HG03108 (cell line): Measurements from ENCODE around the gene MAGI2.

ENCODE experiments used
- ATAC-seq: cut with Tn5 transposase; IDR thresholded peaks from one replicate; pipeline ENCODE4 v1.9.1; 2021; ENCODE audit warnings: moderate library complexity; ENCODE audit not compliant: unreplicated experiment

The MAGI2 gene

DNA sequence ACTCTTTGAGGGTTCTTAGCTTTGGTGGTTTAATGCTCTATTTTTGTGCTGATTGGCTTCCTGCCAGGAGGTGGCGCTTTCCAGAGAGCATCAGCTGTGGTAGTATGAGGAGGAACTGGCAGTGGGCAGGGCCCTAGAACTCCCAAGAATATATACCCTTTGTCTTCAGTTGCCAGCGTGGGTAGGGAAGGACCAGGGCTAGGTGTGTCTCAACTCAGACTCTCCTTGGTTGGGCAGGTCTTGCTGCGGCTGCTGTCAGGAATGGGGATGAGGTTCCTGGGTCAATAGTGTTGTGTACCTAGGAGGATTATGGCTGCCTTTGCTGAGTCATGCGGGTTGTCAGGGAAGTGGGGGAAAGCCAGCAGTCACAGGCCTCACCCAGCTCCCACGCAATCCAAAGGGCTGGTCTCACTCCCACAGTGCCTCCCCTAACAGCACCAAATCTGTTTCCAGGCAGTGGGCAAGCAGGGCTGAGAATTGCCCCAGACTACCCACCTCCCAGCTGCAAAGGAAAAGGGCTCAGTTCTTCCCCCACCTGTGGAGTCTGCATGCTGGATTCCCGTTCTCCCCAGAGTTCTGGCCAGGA, 1463.4 kb downstream of the MAGI2 start:
- ATAC-seq: no peak

DNA sequence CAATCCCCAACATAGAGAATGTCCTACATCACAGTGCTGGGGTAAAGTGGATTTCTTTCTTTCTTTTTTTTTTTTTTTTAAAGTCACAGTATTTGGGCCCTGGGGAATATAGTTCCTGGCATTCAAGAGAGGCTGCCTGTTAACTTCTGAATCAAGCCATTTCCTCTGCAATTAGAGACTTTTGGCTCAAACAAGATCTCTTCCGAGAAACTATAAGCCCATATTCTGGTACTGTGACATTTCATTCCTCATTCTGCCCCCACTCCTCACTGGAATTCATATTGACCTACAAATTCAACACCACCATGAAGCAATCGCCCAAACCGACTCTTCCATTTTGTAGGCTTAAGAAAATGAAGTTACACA, 1467.5 kb downstream of the MAGI2 start:
- no peak for ATAC-seq

DNA sequence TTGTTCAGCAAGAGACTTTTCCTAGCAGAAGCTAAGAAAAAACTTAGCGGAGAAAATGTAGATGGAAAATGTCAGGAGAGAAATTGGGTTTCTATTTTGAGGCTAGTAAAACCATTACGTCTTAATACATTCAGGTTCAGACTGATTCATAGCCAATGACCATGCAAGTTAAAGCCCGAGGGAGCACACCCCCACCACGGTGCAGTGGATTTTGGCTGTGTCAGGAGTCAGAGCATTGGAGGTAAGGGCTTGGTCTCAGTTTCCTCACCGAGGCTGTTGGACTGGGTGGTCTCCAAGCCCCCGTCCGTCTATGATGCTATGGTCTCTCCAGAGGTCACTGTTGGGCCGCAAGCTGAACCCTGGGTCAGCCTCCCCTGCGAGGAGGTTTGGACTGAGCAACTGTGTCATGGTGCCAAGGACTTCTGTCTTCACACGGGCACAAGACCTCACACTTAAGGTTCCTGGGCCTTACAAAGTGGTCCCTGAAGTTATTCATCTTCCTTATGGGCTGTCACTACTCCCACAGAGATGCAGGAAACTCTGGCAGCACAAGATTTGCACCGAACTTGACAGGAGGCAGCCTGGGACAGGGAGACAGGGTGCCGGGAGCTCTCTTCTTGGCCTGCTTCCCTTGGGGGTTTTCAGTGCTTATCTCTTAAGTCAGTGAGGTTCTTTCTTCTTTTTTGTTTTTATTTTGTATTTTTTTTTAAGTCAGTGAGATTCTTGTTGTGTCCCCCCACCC, 1468.1 kb downstream of the MAGI2 start:
- ATAC-seq: no peak

- no peak for ATAC-seq
Observed at GRCh38 chr7:77983973-77984372, 1469.5 kb downstream of the MAGI2 start.

GRCh38 chr7:77982926-77983550, 1470.4 kb downstream of the MAGI2 start:
- no peak for ATAC-seq

- ATAC-seq: no peak
Observed at GRCh38 chr7:77980087-77980713, 1473.3 kb downstream of the MAGI2 start.

DNA sequence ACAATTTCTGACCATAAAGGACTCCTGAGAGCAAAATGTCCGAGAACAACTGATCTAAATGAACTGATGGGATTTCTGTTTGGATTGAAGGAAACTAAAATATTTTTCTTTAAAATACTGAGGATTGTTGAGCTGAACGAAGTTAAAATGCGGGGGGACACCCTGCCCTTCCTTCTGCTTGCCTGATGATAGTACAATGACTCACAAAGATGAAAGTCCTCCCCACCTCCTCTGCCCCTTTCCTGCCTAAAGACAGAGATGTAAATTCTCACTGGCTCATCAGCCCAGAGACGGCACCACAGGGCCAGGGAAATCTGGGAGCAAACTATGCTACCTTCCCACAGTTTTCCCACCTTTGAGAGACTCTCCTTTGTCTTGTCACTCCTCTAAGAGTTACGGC, 1474.2 kb downstream of the MAGI2 start:
- no peak for ATAC-seq

GRCh38 chr7:77975672-77976480, 1477.6 kb downstream of the MAGI2 start:
- ATAC-seq: no peak

DNA sequence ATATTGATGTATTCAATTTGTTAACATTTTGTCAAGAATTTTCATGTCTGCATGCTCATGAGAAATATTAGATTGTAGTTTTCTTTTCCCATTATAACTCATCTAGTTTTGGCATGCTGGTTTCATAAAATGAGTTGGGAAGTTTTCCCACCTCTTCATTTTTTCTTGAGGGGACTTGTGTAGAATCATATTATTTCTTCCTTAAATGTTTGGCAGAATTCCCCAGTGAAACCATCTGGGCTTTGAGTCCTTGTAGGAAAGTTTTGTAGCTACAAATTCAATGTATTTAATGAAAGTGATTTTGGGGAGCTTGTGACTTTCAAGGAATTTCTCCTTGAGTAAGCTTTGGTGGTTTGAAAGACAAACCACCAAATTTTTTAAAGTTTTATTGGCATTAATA, 1481.7 kb downstream of the MAGI2 start:
- no peak for ATAC-seq

- no peak for ATAC-seq
Observed at GRCh38 chr7:77967429-77967828, 1486.0 kb downstream of the MAGI2 start.
